ENCODE data around the gene ZNF337. TPM values are rescaled to one million over a fixed set of nuclear protein-coding genes. Genes with fewer than 3 reads are reported as not detected.
A peak's percentile ranks its signal among the peaks of the same experiment; 100 is the strongest.

The ZNF337 gene
- total and polyA plus RNA-seq, 2 donors (not counting 1 experiment from before 2014, with no cell fraction given): 7.1 to 24.9 TPM

- TF ChIP-seq CTCF (conservative IDR thresholded peaks at IDR 0.05 in 1 of 2, IDR thresholded peaks at IDR 0.05 in 1 of 2; ENCODE audit: low read depth in 1 of 2, low read length in 2 of 2) (no peak), EZH2 (IDR thresholded peaks at IDR 0.05; ENCODE audit: low read length, missing control alignments) (no peak)
- H3K4me2 ChIP-seq (ENCODE audit: extremely low read depth, insufficient read depth, low read length): no peak overlapping the region
- H3K36me3 ChIP-seq (ENCODE audit: control insufficient read depth, insufficient read depth, low read length): peaks cover 12% of the 10 kb centered on the region
- no peak overlapping the region for H2AFZ ChIP-seq (ENCODE audit: low read length)
- no peak overlapping the region for H3K9ac ChIP-seq (ENCODE audit: insufficient read depth, low read length)
- H3K27me3 ChIP-seq (ENCODE audit: control insufficient read depth, insufficient read depth, low read length): no peaks in the 10 kb centered on the region
- H3K9me3 ChIP-seq (ENCODE audit: control insufficient read depth, insufficient read depth, low read depth, low read length): no peaks in the 10 kb centered on the region
- H3K4me3 ChIP-seq (replicated peaks in 1 of 4; ENCODE audit: control extremely low read depth in 1 of 4, insufficient read depth in 1 of 4, low read depth in 3 of 4, low read length in 4 of 4): no peak overlapping the region
- H4K20me1 ChIP-seq (ENCODE audit: control insufficient read depth, extremely low read depth, insufficient read depth, low read length): no peaks in the 10 kb centered on the region
- DNase-seq (ENCODE audit: low read depth in 2 of 2): peak; percentile 54 to 81
- no peaks in the 10 kb centered on the region for H3K4me1 ChIP-seq (ENCODE audit: control insufficient read depth, extremely low read depth, insufficient read depth, low read length)
- H3K27ac ChIP-seq (ENCODE audit: insufficient read depth, low read length): no peak overlapping the region
- no peaks in the 10 kb centered on the region for H3K79me2 ChIP-seq (ENCODE audit: control insufficient read depth, insufficient read depth, low read length)
Measured at GRCh38 chr20:25676164-25676809, 20.4 kb downstream of the ZNF337 start.

- H3K4me1 ChIP-seq (ENCODE audit: control insufficient read depth, extremely low read depth, insufficient read depth, low read length): peaks cover 1% of the 10 kb centered on the region
- no peak for TF ChIP-seq EZH2 (IDR thresholded peaks at IDR 0.05; ENCODE audit: low read length, missing control alignments)
- no peak for TF ChIP-seq CTCF (conservative IDR thresholded peaks at IDR 0.05 in 1 of 2, IDR thresholded peaks at IDR 0.05 in 1 of 2; ENCODE audit: low read depth in 1 of 2, low read length in 2 of 2)
- no peaks in the 10 kb centered on the region for H3K9me3 ChIP-seq (ENCODE audit: control insufficient read depth, insufficient read depth, low read depth, low read length)
- no peak overlapping the region for H3K4me2 ChIP-seq (ENCODE audit: extremely low read depth, insufficient read depth, low read length)
- H3K4me3 ChIP-seq (replicated peaks in 1 of 4; ENCODE audit: control extremely low read depth in 1 of 4, insufficient read depth in 1 of 4, low read depth in 3 of 4, low read length in 4 of 4): no peak overlapping the region
- H3K27me3 ChIP-seq (ENCODE audit: control insufficient read depth, insufficient read depth, low read length): no peaks in the 10 kb centered on the region
- no peaks in the 10 kb centered on the region for H4K20me1 ChIP-seq (ENCODE audit: control insufficient read depth, extremely low read depth, insufficient read depth, low read length)
- H3K9ac ChIP-seq (ENCODE audit: insufficient read depth, low read length): no peak overlapping the region
- no peak overlapping the region for H2AFZ ChIP-seq (ENCODE audit: low read length)
- peaks cover 10% of the 10 kb centered on the region for H3K36me3 ChIP-seq (ENCODE audit: control insufficient read depth, insufficient read depth, low read length)
- no peaks in the 10 kb centered on the region for H3K79me2 ChIP-seq (ENCODE audit: control insufficient read depth, insufficient read depth, low read length)
- H3K27ac ChIP-seq (ENCODE audit: insufficient read depth, low read length): no peak overlapping the region
- peak in 1 of 2 donors; percentile 12 for DNase-seq (ENCODE audit: low read depth in 2 of 2)
Measured at GRCh38 chr20:25675161-25675560, 21.5 kb downstream of the ZNF337 start.

GRCh38 chr20:25672659-25673235, 23.9 kb downstream of the ZNF337 start:
- Histone ChIP-seq H3K27ac (ENCODE audit: insufficient read depth, low read length) (no peak overlapping the region), H3K4me1 (ENCODE audit: control insufficient read depth, extremely low read depth, insufficient read depth, low read length) (peaks cover 3% of the 10 kb centered on the region), H3K9me3 (ENCODE audit: control insufficient read depth, insufficient read depth, low read depth, low read length) (no peaks in the 10 kb centered on the region), H3K4me2 (ENCODE audit: extremely low read depth, insufficient read depth, low read length) (no peak overlapping the region), H3K9ac (ENCODE audit: insufficient read depth, low read length) (no peak overlapping the region), H3K4me3 (replicated peaks in 1 of 4; ENCODE audit: control extremely low read depth in 1 of 4, insufficient read depth in 1 of 4, low read depth in 3 of 4, low read length in 4 of 4) (no peak overlapping the region), H4K20me1 (ENCODE audit: control insufficient read depth, extremely low read depth, insufficient read depth, low read length) (no peaks in the 10 kb centered on the region), H3K27me3 (ENCODE audit: control insufficient read depth, insufficient read depth, low read length) (no peaks in the 10 kb centered on the region), H3K36me3 (ENCODE audit: control insufficient read depth, insufficient read depth, low read length) (peaks cover 10% of the 10 kb centered on the region), H2AFZ (ENCODE audit: low read length) (no peak overlapping the region), H3K79me2 (ENCODE audit: control insufficient read depth, insufficient read depth, low read length) (no peaks in the 10 kb centered on the region)
- TF ChIP-seq EZH2 (IDR thresholded peaks at IDR 0.05; ENCODE audit: low read length, missing control alignments): no peak
- no peak for TF ChIP-seq CTCF (conservative IDR thresholded peaks at IDR 0.05 in 1 of 2, IDR thresholded peaks at IDR 0.05 in 1 of 2; ENCODE audit: low read depth in 1 of 2, low read length in 2 of 2)
- no peak for DNase-seq (ENCODE audit: low read depth in 2 of 2)
